A673 (cell line): ENCODE results near the gene RESP18. TPM values are rescaled to one million over a fixed set of nuclear protein-coding genes. Genes with fewer than 3 reads are reported as not detected.
"Not testable (repeated sequence)": the region's sequence is repeated elsewhere in the genome, so short reads cannot be mapped to it uniquely, and the experiment has no call there.

Experiments used
- BruUV-seq: library from RNA; stranded (reverse); fragments of 400-500 nt; replicated peaks from 2 replicates; lab custom pipeline; 2021; lab: Mats Ljungman, UMichigan
- CTCF ChIA-PET: fragments of 300-600 bp; sonication (Branson Sonifier 250); formaldehyde crosslinking; loops from one replicate; lab custom pipeline; 2022; ENCODE audit warnings: antibody characterized with exemption; lab: Charles Lee
- POLR2A ChIA-PET: fragments of 300-600 bp; sonication (Branson Sonifier 250); formaldehyde crosslinking; loops from one replicate; lab custom pipeline; 2022; ENCODE audit warnings: antibody characterized with exemption; ENCODE audit not compliant: low non-redundant PET; lab: Charles Lee
- DNase-seq: peaks from one replicate; pipeline ENCODE4 v3.0.0-alpha.2; 2015; ENCODE audit warnings: low spot score
- H3K27ac ChIP-seq: fragments of 200-600 bp; sonication (generic); 2 replicates; pipeline ENCODE4 v1.5.1; 2016; ENCODE audit warnings: mixed run types, low read depth, mild to moderate bottlenecking, mixed read lengths, antibody characterized with exemption, low read length; ENCODE audit not compliant: poor library complexity, severe bottlenecking
- H3K27me3 ChIP-seq: fragments of 200-600 bp; sonication (generic); replicated peaks from 2 replicates; pipeline ENCODE4 v1.6.1; 2017; ENCODE audit warnings: mixed run types, low read depth, mild to moderate bottlenecking, mixed read lengths, antibody characterized with exemption, low read length; ENCODE audit not compliant: insufficient read depth, poor library complexity
- H3K36me3 ChIP-seq: fragments of 200-600 bp; sonication (generic); 2 replicates; pipeline ENCODE4 v1.6.1; 2016; ENCODE audit warnings: mixed run types, mild to moderate bottlenecking, mixed read lengths, antibody characterized with exemption, low read length; ENCODE audit not compliant: insufficient read depth, poor library complexity, severe bottlenecking
- H3K4me1 ChIP-seq: fragments of 200-600 bp; sonication (generic); 2 replicates; pipeline ENCODE4 v1.6.1; 2017; ENCODE audit warnings: mixed run types, mild to moderate bottlenecking, mixed read lengths, antibody characterized with exemption, low read length; ENCODE audit not compliant: insufficient read depth, poor library complexity, severe bottlenecking
- H3K4me3 ChIP-seq: fragments of 200-600 bp; sonication (generic); 2 replicates; pipeline ENCODE4 v1.5.1; 2016; ENCODE audit warnings: low read depth, mixed run types, mild to moderate bottlenecking, mixed read lengths, low read length; ENCODE audit not compliant: poor library complexity, severe bottlenecking
- H3K9me3 ChIP-seq: fragments of 200-600 bp; sonication (generic); 2 replicates; pipeline ENCODE4 v1.6.1; 2016; ENCODE audit warnings: mixed run types, low read depth, mild to moderate bottlenecking, mixed read lengths, antibody characterized with exemption, low read length; ENCODE audit not compliant: poor library complexity, severe bottlenecking
- EZH2 ChIP-seq: fragments of 200-600 bp; sonication (generic); IDR thresholded peaks from 2 replicates; pipeline ENCODE4 v1.6.1; 2017; ENCODE audit warnings: borderline replicate concordance, low read depth, mild to moderate bottlenecking, mixed read lengths, antibody characterized with exemption, low read length; ENCODE audit not compliant: poor library complexity, severe bottlenecking
- intact Hi-C: fragments of 100-400 bp; cut with micrococcal nuclease; formaldehyde crosslinking; loops from one replicate; pipeline ENCODE4 v1.10.0; 2022; ENCODE audit not compliant: unreplicated experiment
- total RNA-seq: library from RNA; stranded (reverse); gene quantifications from 2 replicates; pipeline ENCODE4 v1.2.3, GENCODE V29; 2021
- TF ChIP-seq, protein P1 (sequence below): fragments of 300-800, 200-600 bp; sonication (generic); conservative IDR thresholded peaks from 2 replicates; pipeline ENCODE4 v1.5.1; 2017; ENCODE audit warnings: low read depth, mild to moderate bottlenecking, antibody characterized with exemption, low read length, moderate library complexity, mixed read lengths

Gene RESP18
- total RNA-seq, 1 experiment from 2014 or later, result not detected

- Histone ChIP-seq H3K9me3 (no peaks in the 10 kb centered on the region), H3K4me1 (peaks cover 7% of the 10 kb centered on the region), H3K27me3 (no peaks in the 10 kb centered on the region), H3K27ac (no peak overlapping the region), H3K36me3 (peaks cover 2% of the 10 kb centered on the region), H3K4me3 (no peak overlapping the region)
- no TSS peak for BruUV-seq
- POLR2A ChIA-PET, result no interaction called here
- intact Hi-C loops, result no loop called here
- TF ChIP-seq EZH2, result no peak
- TF ChIP-seq, protein P1, sequence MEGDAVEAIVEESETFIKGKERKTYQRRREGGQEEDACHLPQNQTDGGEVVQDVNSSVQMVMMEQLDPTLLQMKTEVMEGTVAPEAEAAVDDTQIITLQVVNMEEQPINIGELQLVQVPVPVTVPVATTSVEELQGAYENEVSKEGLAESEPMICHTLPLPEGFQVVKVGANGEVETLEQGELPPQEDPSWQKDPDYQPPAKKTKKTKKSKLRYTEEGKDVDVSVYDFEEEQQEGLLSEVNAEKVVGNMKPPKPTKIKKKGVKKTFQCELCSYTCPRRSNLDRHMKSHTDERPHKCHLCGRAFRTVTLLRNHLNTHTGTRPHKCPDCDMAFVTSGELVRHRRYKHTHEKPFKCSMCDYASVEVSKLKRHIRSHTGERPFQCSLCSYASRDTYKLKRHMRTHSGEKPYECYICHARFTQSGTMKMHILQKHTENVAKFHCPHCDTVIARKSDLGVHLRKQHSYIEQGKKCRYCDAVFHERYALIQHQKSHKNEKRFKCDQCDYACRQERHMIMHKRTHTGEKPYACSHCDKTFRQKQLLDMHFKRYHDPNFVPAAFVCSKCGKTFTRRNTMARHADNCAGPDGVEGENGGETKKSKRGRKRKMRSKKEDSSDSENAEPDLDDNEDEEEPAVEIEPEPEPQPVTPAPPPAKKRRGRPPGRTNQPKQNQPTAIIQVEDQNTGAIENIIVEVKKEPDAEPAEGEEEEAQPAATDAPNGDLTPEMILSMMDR, result no peak
- CTCF ChIA-PET, result no interaction called here
- DNase-seq, result no peak
Observed at GRCh38 chr2:219289195-219289536, 43.4 kb downstream of the RESP18 start.

GRCh38 chr2:219287580-219288265, 44.8 kb downstream of the RESP18 start:
- Histone ChIP-seq H3K4me1 (peaks cover 7% of the 10 kb centered on the region), H3K27ac (no peak overlapping the region), H3K9me3 (no peaks in the 10 kb centered on the region), H3K36me3 (peaks cover 2% of the 10 kb centered on the region), H3K4me3 (no peak overlapping the region), H3K27me3 (no peaks in the 10 kb centered on the region)
- no TSS peak for BruUV-seq
- DNase-seq, result no peak
- POLR2A ChIA-PET, result no interaction called here
- no peak for TF ChIP-seq EZH2
- TF ChIP-seq, protein P1, result no peak
- CTCF ChIA-PET, result no interaction called here
- intact Hi-C loops, result no loop called here

- DNase-seq, intact Hi-C loops, H3K36me3 ChIP-seq, CTCF ChIA-PET, H3K27me3 ChIP-seq, H3K27ac ChIP-seq, BruUV-seq, H3K4me1 ChIP-seq, POLR2A ChIA-PET, H3K9me3 ChIP-seq, H3K4me3 ChIP-seq: not testable (repeated sequence)
Observed at GRCh38 chr2:219287116-219287440, 45.5 kb downstream of the RESP18 start.

GRCh38 chr2:219286436-219287115, 46.0 kb downstream of the RESP18 start:
- BruUV-seq, result TSS peak; percentile 81
- POLR2A ChIA-PET, result interaction anchor here (0.6 kb wide), 1 partner anchor 31 kb away, joined by 3 read pairs; no protein-coding TSS in a partner anchor
- TF ChIP-seq, protein P1, result no peak
- TF ChIP-seq EZH2, result no peak

More at GRCh38 chr2:219286436-219287115, 46.0 kb downstream of the RESP18 start:
- H3K27me3 ChIP-seq, result no peaks in the 10 kb centered on the region
- H3K36me3 ChIP-seq, result peaks cover 2% of the 10 kb centered on the region
- no peak overlapping the region for H3K27ac ChIP-seq
- CTCF ChIA-PET, result interaction anchor here (1.3 kb wide), 1 partner anchor 8 kb away, joined by 3 read pairs; no protein-coding TSS in a partner anchor
- no peak overlapping the region for H3K4me3 ChIP-seq
- no peak for DNase-seq
- peaks cover 7% of the 10 kb centered on the region for H3K4me1 ChIP-seq
- H3K9me3 ChIP-seq, result no peaks in the 10 kb centered on the region
- intact Hi-C loops, result no loop called here
